ENCODE data around the gene REXO2. TPM values are rescaled to one million over a fixed set of nuclear protein-coding genes. Genes with fewer than 3 reads are reported as not detected.

The REXO2 gene
- total RNA-seq, 1 donor from 2014 or later: 183 TPM

DNA sequence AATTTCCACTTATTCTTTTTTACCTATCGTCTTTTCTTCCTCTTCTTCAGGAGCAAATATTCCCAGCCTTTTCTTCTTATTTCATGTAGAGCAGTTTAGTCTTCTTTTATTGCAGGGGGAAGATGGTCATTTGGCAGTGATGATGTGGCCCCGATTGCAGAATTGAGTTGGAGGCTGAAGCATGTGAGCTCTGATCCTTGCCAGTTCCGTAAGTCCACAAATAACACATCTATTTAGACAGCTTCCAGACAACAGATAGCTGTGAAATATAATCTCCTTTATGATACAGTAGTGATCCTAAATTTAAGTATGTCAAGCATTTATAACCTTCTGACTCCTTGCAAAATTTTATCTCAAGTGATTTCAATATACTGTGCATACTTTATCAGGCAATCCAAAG is 27.5 kb downstream of the REXO2 start:
- Mint-ChIP-seq H3K36me3 (ENCODE audit: low read depth) (peaks cover 18% of the 10 kb centered on the region), H3K4me3 (ENCODE audit: unreplicated experiment) (no peak overlapping the region)
- TF ChIP-seq, protein P1, sequence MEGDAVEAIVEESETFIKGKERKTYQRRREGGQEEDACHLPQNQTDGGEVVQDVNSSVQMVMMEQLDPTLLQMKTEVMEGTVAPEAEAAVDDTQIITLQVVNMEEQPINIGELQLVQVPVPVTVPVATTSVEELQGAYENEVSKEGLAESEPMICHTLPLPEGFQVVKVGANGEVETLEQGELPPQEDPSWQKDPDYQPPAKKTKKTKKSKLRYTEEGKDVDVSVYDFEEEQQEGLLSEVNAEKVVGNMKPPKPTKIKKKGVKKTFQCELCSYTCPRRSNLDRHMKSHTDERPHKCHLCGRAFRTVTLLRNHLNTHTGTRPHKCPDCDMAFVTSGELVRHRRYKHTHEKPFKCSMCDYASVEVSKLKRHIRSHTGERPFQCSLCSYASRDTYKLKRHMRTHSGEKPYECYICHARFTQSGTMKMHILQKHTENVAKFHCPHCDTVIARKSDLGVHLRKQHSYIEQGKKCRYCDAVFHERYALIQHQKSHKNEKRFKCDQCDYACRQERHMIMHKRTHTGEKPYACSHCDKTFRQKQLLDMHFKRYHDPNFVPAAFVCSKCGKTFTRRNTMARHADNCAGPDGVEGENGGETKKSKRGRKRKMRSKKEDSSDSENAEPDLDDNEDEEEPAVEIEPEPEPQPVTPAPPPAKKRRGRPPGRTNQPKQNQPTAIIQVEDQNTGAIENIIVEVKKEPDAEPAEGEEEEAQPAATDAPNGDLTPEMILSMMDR (IDR thresholded peaks at IDR 0.05): no peak

GRCh38 chr11:114472661-114473060 is 33.4 kb downstream of the REXO2 start:
- no peak for DNase-seq (ENCODE audit: low spot score)
- TF ChIP-seq, protein P1 (IDR thresholded peaks at IDR 0.05): no peak
- peaks cover 15% of the 10 kb centered on the region for H3K36me3 Mint-ChIP-seq (ENCODE audit: low read depth)

More for the DNA sequence above, 27.5 kb downstream of the REXO2 start:
- Mint-ChIP-seq H3K27ac (ENCODE audit: unreplicated experiment) (no peak overlapping the region), H3K27me3 (ENCODE audit: low read depth) (no peaks in the 10 kb centered on the region), H3K9me3 (ENCODE audit: low read depth) (peaks cover 15% of the 10 kb centered on the region), H3K4me1 (ENCODE audit: low read depth) (peaks cover 2% of the 10 kb centered on the region)
- DNase-seq (ENCODE audit: low spot score): no peak

GRCh38 chr11:114478001-114478410 is 38.7 kb downstream of the REXO2 start:
- H3K27me3 Mint-ChIP-seq (ENCODE audit: low read depth): no peaks in the 10 kb centered on the region
- TF ChIP-seq, protein P1 (IDR thresholded peaks at IDR 0.05): no peak
- H3K4me1 Mint-ChIP-seq (ENCODE audit: low read depth): peaks cover 7% of the 10 kb centered on the region
- H3K4me3 Mint-ChIP-seq (ENCODE audit: unreplicated experiment): no peak overlapping the region
- no peak for DNase-seq (ENCODE audit: low spot score)
- H3K9me3 Mint-ChIP-seq (ENCODE audit: low read depth): no peaks in the 10 kb centered on the region
- peaks cover 7% of the 10 kb centered on the region for H3K36me3 Mint-ChIP-seq (ENCODE audit: low read depth)
- H3K27ac Mint-ChIP-seq (ENCODE audit: unreplicated experiment): no peak overlapping the region

More at GRCh38 chr11:114472661-114473060, 33.4 kb downstream of the REXO2 start:
- Mint-ChIP-seq H3K4me1 (ENCODE audit: low read depth) (no peaks in the 10 kb centered on the region), H3K27me3 (ENCODE audit: low read depth) (no peaks in the 10 kb centered on the region), H3K4me3 (ENCODE audit: unreplicated experiment) (no peak overlapping the region), H3K27ac (ENCODE audit: unreplicated experiment) (no peak overlapping the region), H3K9me3 (ENCODE audit: low read depth) (peaks cover 7% of the 10 kb centered on the region)

GRCh38 chr11:114478768-114479167 is 39.5 kb downstream of the REXO2 start:
- no peak for DNase-seq (ENCODE audit: low spot score)
- peaks cover 7% of the 10 kb centered on the region for H3K36me3 Mint-ChIP-seq (ENCODE audit: low read depth)
- no peak overlapping the region for H3K27ac Mint-ChIP-seq (ENCODE audit: unreplicated experiment)
- H3K27me3 Mint-ChIP-seq (ENCODE audit: low read depth): no peaks in the 10 kb centered on the region
- H3K4me1 Mint-ChIP-seq (ENCODE audit: low read depth): peaks cover 7% of the 10 kb centered on the region
- TF ChIP-seq, protein P1 (IDR thresholded peaks at IDR 0.05): no peak
- H3K9me3 Mint-ChIP-seq (ENCODE audit: low read depth): no peaks in the 10 kb centered on the region
- no peak overlapping the region for H3K4me3 Mint-ChIP-seq (ENCODE audit: unreplicated experiment)

DNA sequence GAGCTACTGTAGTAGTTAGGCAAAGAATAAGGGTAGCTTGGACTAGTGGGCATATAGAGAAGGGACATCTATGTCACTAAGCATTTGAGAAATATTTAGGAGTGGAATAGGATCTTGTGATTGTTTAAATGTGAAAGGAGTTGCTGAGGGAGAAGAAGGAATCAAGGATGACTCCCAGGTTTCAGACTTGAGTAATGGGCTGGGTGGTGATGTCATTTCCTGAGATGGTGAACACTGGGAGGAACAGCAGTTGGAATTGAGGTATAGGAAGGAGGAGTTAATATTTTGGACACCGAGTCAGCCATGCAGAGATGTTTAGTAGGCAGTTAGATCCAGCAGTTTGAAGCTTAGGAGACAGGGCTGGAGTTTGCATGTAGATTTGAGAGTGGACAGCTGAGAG is 40.1 kb downstream of the REXO2 start:
- Mint-ChIP-seq H3K9me3 (ENCODE audit: low read depth) (no peaks in the 10 kb centered on the region), H3K4me1 (ENCODE audit: low read depth) (peaks cover 7% of the 10 kb centered on the region), H3K27me3 (ENCODE audit: low read depth) (no peaks in the 10 kb centered on the region), H3K27ac (ENCODE audit: unreplicated experiment) (no peak overlapping the region), H3K36me3 (ENCODE audit: low read depth) (peaks cover 10% of the 10 kb centered on the region), H3K4me3 (ENCODE audit: unreplicated experiment) (no peak overlapping the region)
- DNase-seq (ENCODE audit: low spot score): no peak
- TF ChIP-seq, protein P1 (IDR thresholded peaks at IDR 0.05): no peak

Data from chondrocyte (in vitro differentiated cells).